ENCODE data around the gene NMUR2. TPM values are rescaled to one million over a fixed set of nuclear protein-coding genes. Genes with fewer than 3 reads are reported as not detected.

NMUR2 gene
- total and polyA plus RNA-seq, 3 donors from 2014 or later: 3.6 to 10.7 (median 5.0) TPM

DNA sequence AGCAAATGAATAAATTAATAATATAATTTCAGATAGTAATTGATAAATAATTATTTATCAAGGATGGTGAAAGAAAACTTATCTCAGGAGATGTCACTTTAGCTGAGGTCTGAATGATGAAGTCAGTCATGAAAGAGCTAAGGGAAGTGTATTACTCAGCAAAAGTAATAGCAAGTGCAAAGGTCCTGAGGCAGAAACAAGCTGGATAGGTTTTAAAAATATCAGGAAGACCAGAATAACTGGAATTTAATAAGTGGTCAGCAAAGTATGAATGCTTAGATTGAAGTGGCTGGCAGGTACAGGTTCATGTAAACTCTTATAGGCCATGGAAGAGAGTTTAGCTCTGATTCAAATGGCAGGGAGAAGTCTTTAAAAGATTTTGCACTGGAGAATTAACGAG lies 1.0 kb upstream of the NMUR2 start:
- intact Hi-C loops (cut with DNase I; ENCODE audit: low total_unique reads): no loop called here
- H3K36me3 ChIP-seq (ENCODE audit: low read depth, missing control alignments): no peaks in the 10 kb centered on the region
- peaks cover 4% of the 10 kb centered on the region for H3K4me1 ChIP-seq
- DNase-seq: no peak
- no peaks in the 10 kb centered on the region for H3K27me3 ChIP-seq
- H3K27ac ChIP-seq: no peak overlapping the region
- 70 to 91% methylated on average over 1 of the region's 1 CpG for WGBS, 2 donors
- no peak for TF ChIP-seq CTCF (IDR thresholded peaks at IDR 0.05)
- TF ChIP-seq POLR2A (IDR thresholded peaks at IDR 0.05): no peak
- H3K9me3 ChIP-seq: no peaks in the 10 kb centered on the region
- H3K4me3 ChIP-seq: no peak overlapping the region

DNA sequence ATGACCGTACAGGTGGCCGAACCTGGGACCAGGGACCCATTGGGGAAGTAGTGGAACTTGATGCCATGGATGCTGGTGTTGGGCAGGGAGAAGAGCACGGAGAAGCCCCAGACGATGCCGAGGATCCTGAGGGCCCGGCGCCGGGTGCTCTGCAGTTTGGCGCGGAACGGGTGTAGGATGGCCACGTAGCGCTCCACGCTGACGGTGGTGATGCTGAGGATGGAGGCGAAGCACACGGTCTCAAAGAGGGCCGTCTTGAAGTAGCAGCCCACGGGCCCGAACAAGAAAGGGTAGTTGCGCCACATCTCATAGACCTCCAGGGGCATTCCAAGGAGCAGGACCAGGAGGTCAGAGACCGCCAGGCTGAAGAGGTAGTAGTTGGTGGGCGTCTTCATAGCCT lies 585 bp downstream of the NMUR2 start:
- DNase-seq: no peak
- TF ChIP-seq POLR2A (IDR thresholded peaks at IDR 0.05): no peak
- TF ChIP-seq CTCF (IDR thresholded peaks at IDR 0.05): no peak
- Histone ChIP-seq H3K9me3 (no peaks in the 10 kb centered on the region), H3K27me3 (no peaks in the 10 kb centered on the region), H3K4me1 (peaks cover 9% of the 10 kb centered on the region), H3K36me3 (ENCODE audit: low read depth, missing control alignments) (no peaks in the 10 kb centered on the region), H3K4me3 (peak overlapping the region in 1 of 2 donors; percentile 4), H3K27ac (no peak overlapping the region)
- intact Hi-C loops (cut with DNase I; ENCODE audit: low total_unique reads): no loop called here
- 63 to 73% methylated on average over 12 to 23 of the region's 23 CpGs for WGBS, 2 donors

GRCh38 chr5:152403046-152403445 lies 2.0 kb downstream of the NMUR2 start:
- intact Hi-C loops (cut with DNase I; ENCODE audit: low total_unique reads): no loop called here

GRCh38 chr5:152400846-152401245 lies 4.2 kb downstream of the NMUR2 start:
- H3K36me3 ChIP-seq (ENCODE audit: low read depth, missing control alignments): no peaks in the 10 kb centered on the region
- DNase-seq: no peak
- WGBS, 2 donors: 62 to 73% methylated on average over 2 of the region's 2 CpGs
- H3K27ac ChIP-seq: no peak overlapping the region
- H3K4me1 ChIP-seq: peaks cover 13% of the 10 kb centered on the region
- no peaks in the 10 kb centered on the region for H3K9me3 ChIP-seq
- no peak overlapping the region for H3K4me3 ChIP-seq
- H3K27me3 ChIP-seq: no peaks in the 10 kb centered on the region
- TF ChIP-seq POLR2A (IDR thresholded peaks at IDR 0.05) (no peak), CTCF (IDR thresholded peaks at IDR 0.05) (no peak)
- intact Hi-C loops (cut with DNase I; ENCODE audit: low total_unique reads): no loop called here

More at GRCh38 chr5:152403046-152403445, 2.0 kb downstream of the NMUR2 start:
- Histone ChIP-seq H3K9me3 (no peaks in the 10 kb centered on the region), H3K27ac (no peak overlapping the region), H3K4me1 (peaks cover 9% of the 10 kb centered on the region), H3K4me3 (no peak overlapping the region), H3K27me3 (no peaks in the 10 kb centered on the region), H3K36me3 (ENCODE audit: low read depth, missing control alignments) (no peaks in the 10 kb centered on the region)
- no peak for DNase-seq
- 63 to 84% methylated on average over 2 of the region's 2 CpGs for WGBS, 2 donors
- TF ChIP-seq POLR2A (IDR thresholded peaks at IDR 0.05) (no peak), CTCF (IDR thresholded peaks at IDR 0.05) (no peak)

GRCh38 chr5:152397581-152397980 lies 7.5 kb downstream of the NMUR2 start:
- Histone ChIP-seq H3K4me1 (peaks cover 9% of the 10 kb centered on the region), H3K27me3 (no peaks in the 10 kb centered on the region), H3K9me3 (no peaks in the 10 kb centered on the region), H3K27ac (peak overlapping the region in 1 of 2 donors; percentile 33), H3K4me3 (no peak overlapping the region), H3K36me3 (ENCODE audit: low read depth, missing control alignments) (no peaks in the 10 kb centered on the region)
- intact Hi-C loops (cut with DNase I; ENCODE audit: low total_unique reads): no loop called here
- 48 to 81% methylated on average over 1 of the region's 1 CpG for WGBS, 2 donors
- DNase-seq: no peak
- TF ChIP-seq POLR2A (IDR thresholded peaks at IDR 0.05) (no peak), CTCF (IDR thresholded peaks at IDR 0.05) (no peak)
